Activated naive CD8-positive, alpha-beta T cell treated with anti-CD3 and anti-CD28 coated beads, Interleukin-2, amount 10 ng/mL, durations not matched to agents 7 days and 5 days (primary cell): ENCODE results near the gene DPYD. TPM values are rescaled to one million over a fixed set of nuclear protein-coding genes. Genes with fewer than 3 reads are reported as not detected.

Experiments
- ATAC-seq: fragments of 150-1000 bp; cut with Tn5 transposase; one replicate; pipeline ENCODE4 v1.10.0; 2021; ENCODE audit warnings: low read depth, moderate library complexity
- POLR2A ChIA-PET: fragments of 350-600 bp; sonication (Branson Sonifier 250); formaldehyde crosslinking; loops from one replicate; lab custom pipeline; 2021; ENCODE audit warnings: antibody characterized with exemption; lab: Charles Lee
- DNase-seq: peaks from one replicate; pipeline ENCODE4 v3.0.0; 2021
- H3K27ac Mint-ChIP-seq: one replicate; pipeline ENCODE4 v1.8.0; 2022; ENCODE audit warnings: mild to moderate bottlenecking, mixed read lengths
- H3K27me3 Mint-ChIP-seq: one replicate; pipeline ENCODE4 v1.8.0; 2022; ENCODE audit warnings: mild to moderate bottlenecking, moderate library complexity, mixed read lengths
- H3K36me3 Mint-ChIP-seq: one replicate; pipeline ENCODE4 v1.8.0; 2021; ENCODE audit warnings: mild to moderate bottlenecking, mixed read lengths
- H3K4me1 Mint-ChIP-seq: one replicate; pipeline ENCODE4 v1.8.0; 2021; ENCODE audit warnings: mixed read lengths
- H3K4me3 Mint-ChIP-seq: one replicate; pipeline ENCODE4 v1.8.0; 2022; ENCODE audit warnings: mild to moderate bottlenecking, moderate library complexity, mixed read lengths
- H3K9me3 Mint-ChIP-seq: one replicate; pipeline ENCODE4 v1.8.0; 2021; ENCODE audit warnings: mixed read lengths
- total RNA-seq, 2 experiments: library from RNA; stranded (reverse); gene quantifications; one replicate each; pipeline ENCODE4 v1.2.3, GENCODE V29; 2021

The DPYD gene
- total RNA-seq, 2 experiments from 2014 or later = 42.0 to 42.3 TPM

GRCh38 chr1:97668945-97669344, 251.9 kb downstream of the DPYD start:
- Mint-ChIP-seq H3K27me3 (no peaks in the 10 kb centered on the region), H3K4me3 (no peak overlapping the region), H3K27ac (no peak overlapping the region), H3K9me3 (no peaks in the 10 kb centered on the region), H3K4me1 (no peaks in the 10 kb centered on the region), H3K36me3 (peaks cover 4% of the 10 kb centered on the region)
- POLR2A ChIA-PET = no interaction called here
- DNase-seq (no peak), ATAC-seq (no peak)

- Mint-ChIP-seq H3K4me3 (no peak overlapping the region), H3K9me3 (peaks cover 1% of the 10 kb centered on the region), H3K36me3 (peaks cover 3% of the 10 kb centered on the region), H3K4me1 (no peaks in the 10 kb centered on the region), H3K27me3 (no peaks in the 10 kb centered on the region), H3K27ac (no peak overlapping the region)
- ATAC-seq = no peak
- POLR2A ChIA-PET = no interaction called here
- no peak for DNase-seq
These were observed 260.3 kb downstream of the DPYD start for GRCh38 chr1:97660431-97661105.

- Mint-ChIP-seq H3K4me3 (no peak overlapping the region), H3K36me3 (peaks cover 3% of the 10 kb centered on the region), H3K27ac (no peak overlapping the region), H3K9me3 (peaks cover 1% of the 10 kb centered on the region), H3K4me1 (no peaks in the 10 kb centered on the region), H3K27me3 (no peaks in the 10 kb centered on the region)
- POLR2A ChIA-PET = interaction anchor here (0.6 kb wide), 1 partner anchor 113 kb away, joined by 3 read pairs; no protein-coding TSS in a partner anchor
- ATAC-seq (no peak), DNase-seq (no peak)
These were observed 265.8 kb downstream of the DPYD start for GRCh38 chr1:97654876-97655585.

GRCh38 chr1:97651250-97651649, 269.6 kb downstream of the DPYD start:
- Mint-ChIP-seq H3K4me1 (no peaks in the 10 kb centered on the region), H3K27ac (no peak overlapping the region), H3K36me3 (peaks cover 8% of the 10 kb centered on the region), H3K27me3 (no peaks in the 10 kb centered on the region), H3K4me3 (no peak overlapping the region), H3K9me3 (peaks cover 5% of the 10 kb centered on the region)
- POLR2A ChIA-PET = no interaction called here
- ATAC-seq (no peak), DNase-seq (no peak)

GRCh38 chr1:97649591-97649990, 271.2 kb downstream of the DPYD start:
- no peak overlapping the region for H3K27ac Mint-ChIP-seq
- H3K4me1 Mint-ChIP-seq = no peaks in the 10 kb centered on the region
- ATAC-seq (no peak), DNase-seq (no peak)
- H3K4me3 Mint-ChIP-seq = no peak overlapping the region
- H3K27me3 Mint-ChIP-seq = no peaks in the 10 kb centered on the region
- POLR2A ChIA-PET = no interaction called here
- H3K9me3 Mint-ChIP-seq = peaks cover 4% of the 10 kb centered on the region
- peaks cover 11% of the 10 kb centered on the region for H3K36me3 Mint-ChIP-seq

GRCh38 chr1:97647776-97648175, 273.1 kb downstream of the DPYD start:
- Mint-ChIP-seq H3K4me1 (no peaks in the 10 kb centered on the region), H3K36me3 (peaks cover 18% of the 10 kb centered on the region), H3K9me3 (peaks cover 9% of the 10 kb centered on the region), H3K27me3 (no peaks in the 10 kb centered on the region), H3K4me3 (no peak overlapping the region), H3K27ac (no peak overlapping the region)
- POLR2A ChIA-PET = no interaction called here
- no peak for ATAC-seq
- no peak for DNase-seq

- no peak for DNase-seq
- POLR2A ChIA-PET = no interaction called here
- ATAC-seq = no peak
- Mint-ChIP-seq H3K27me3 (no peaks in the 10 kb centered on the region), H3K36me3 (peaks cover 21% of the 10 kb centered on the region), H3K9me3 (peaks cover 9% of the 10 kb centered on the region), H3K4me3 (no peak overlapping the region), H3K4me1 (no peaks in the 10 kb centered on the region), H3K27ac (no peak overlapping the region)
These were observed 274.8 kb downstream of the DPYD start for GRCh38 chr1:97646071-97646470.

GRCh38 chr1:97640677-97641076, 280.2 kb downstream of the DPYD start:
- Mint-ChIP-seq H3K9me3 (peaks cover 5% of the 10 kb centered on the region), H3K36me3 (peaks cover 13% of the 10 kb centered on the region), H3K4me1 (no peaks in the 10 kb centered on the region), H3K27me3 (no peaks in the 10 kb centered on the region), H3K4me3 (no peak overlapping the region), H3K27ac (no peak overlapping the region)
- ATAC-seq (no peak), DNase-seq (no peak)
- POLR2A ChIA-PET = no interaction called here

GRCh38 chr1:97636941-97637340, 283.9 kb downstream of the DPYD start:
- no peak overlapping the region for H3K27ac Mint-ChIP-seq
- ATAC-seq = no peak
- H3K4me3 Mint-ChIP-seq = no peak overlapping the region
- DNase-seq = no peak
- H3K36me3 Mint-ChIP-seq = peaks cover 5% of the 10 kb centered on the region
- no peaks in the 10 kb centered on the region for H3K9me3 Mint-ChIP-seq
- H3K4me1 Mint-ChIP-seq = no peaks in the 10 kb centered on the region
- POLR2A ChIA-PET = no interaction called here
- no peaks in the 10 kb centered on the region for H3K27me3 Mint-ChIP-seq

- Mint-ChIP-seq H3K36me3 (peaks cover 5% of the 10 kb centered on the region), H3K27ac (no peak overlapping the region), H3K4me3 (no peak overlapping the region), H3K4me1 (peaks cover 2% of the 10 kb centered on the region), H3K9me3 (no peaks in the 10 kb centered on the region), H3K27me3 (no peaks in the 10 kb centered on the region)
- DNase-seq = no peak
- POLR2A ChIA-PET = no interaction called here
- no peak for ATAC-seq
These were observed 286.1 kb downstream of the DPYD start for GRCh38 chr1:97634758-97635157.

GRCh38 chr1:97632776-97633175, 288.1 kb downstream of the DPYD start:
- H3K4me1 Mint-ChIP-seq = peaks cover 2% of the 10 kb centered on the region
- POLR2A ChIA-PET = no interaction called here
- no peaks in the 10 kb centered on the region for H3K9me3 Mint-ChIP-seq
- ATAC-seq = no peak
- no peak overlapping the region for H3K27ac Mint-ChIP-seq
- DNase-seq = no peak
- H3K4me3 Mint-ChIP-seq = no peak overlapping the region
- peaks cover 5% of the 10 kb centered on the region for H3K36me3 Mint-ChIP-seq
- H3K27me3 Mint-ChIP-seq = no peaks in the 10 kb centered on the region

GRCh38 chr1:97632075-97632474, 288.8 kb downstream of the DPYD start:
- Mint-ChIP-seq H3K4me3 (no peak overlapping the region), H3K27me3 (no peaks in the 10 kb centered on the region), H3K27ac (no peak overlapping the region), H3K4me1 (peaks cover 2% of the 10 kb centered on the region), H3K9me3 (no peaks in the 10 kb centered on the region), H3K36me3 (peaks cover 5% of the 10 kb centered on the region)
- DNase-seq (no peak), ATAC-seq (no peak)
- POLR2A ChIA-PET = no interaction called here

GRCh38 chr1:97630948-97631347, 289.9 kb downstream of the DPYD start:
- H3K27ac Mint-ChIP-seq = no peak overlapping the region

GRCh38 chr1:97630281-97630680, 290.6 kb downstream of the DPYD start:
- H3K9me3 Mint-ChIP-seq = no peaks in the 10 kb centered on the region
- no peak for ATAC-seq
- H3K27me3 Mint-ChIP-seq = no peaks in the 10 kb centered on the region
- no peak overlapping the region for H3K27ac Mint-ChIP-seq
- peaks cover 2% of the 10 kb centered on the region for H3K4me1 Mint-ChIP-seq
- H3K4me3 Mint-ChIP-seq = no peak overlapping the region
- peaks cover 5% of the 10 kb centered on the region for H3K36me3 Mint-ChIP-seq
- POLR2A ChIA-PET = no interaction called here
- DNase-seq = no peak

More at GRCh38 chr1:97630948-97631347, 289.9 kb downstream of the DPYD start:
- Mint-ChIP-seq H3K4me3 (no peak overlapping the region), H3K36me3 (peaks cover 5% of the 10 kb centered on the region), H3K4me1 (peaks cover 2% of the 10 kb centered on the region), H3K27me3 (no peaks in the 10 kb centered on the region), H3K9me3 (no peaks in the 10 kb centered on the region)
- POLR2A ChIA-PET = no interaction called here
- DNase-seq (no peak), ATAC-seq (no peak)
